Left kidney (tissue), 2 donors: ENCODE results near the gene CD109. TPM values are rescaled to one million over a fixed set of nuclear protein-coding genes. Genes with fewer than 3 reads are reported as not detected.
"Not testable (repeated sequence)": the region's sequence is repeated elsewhere in the genome, so short reads cannot be mapped to it uniquely, and the experiment has no call there.

Experiments used
- DNase-seq: peaks from one replicate; pipeline ENCODE4 v3.0.0-alpha.2; 2013
- polyA plus RNA-seq: library from polyadenylated mRNA; unstranded; fragments of 120-200 nt; gene quantifications from one replicate; pipeline ENCODE4 v1.2.1, GENCODE V29; 2013; ENCODE audit not compliant: insufficient read length

Gene CD109
- polyA plus RNA-seq, 1 donor = 15.2 TPM

- no peak for DNase-seq
Observed at GRCh38 chr6:73784726-73785505, 88.9 kb downstream of the CD109 start.

- DNase-seq = no peak
Observed at GRCh38 chr6:73790574-73790973, 94.6 kb downstream of the CD109 start.

- no peak for DNase-seq
Observed at GRCh38 chr6:73791336-73791735, 95.3 kb downstream of the CD109 start.

- DNase-seq = no peak
Observed at GRCh38 chr6:73792738-73793137, 96.7 kb downstream of the CD109 start.

- no peak for DNase-seq
Observed at GRCh38 chr6:73796881-73797280, 100.9 kb downstream of the CD109 start.

- no peak for DNase-seq
Observed at GRCh38 chr6:73797861-73798260, 101.9 kb downstream of the CD109 start.

- DNase-seq = no peak
Observed at GRCh38 chr6:73798592-73798991, 102.6 kb downstream of the CD109 start.

GRCh38 chr6:73800997-73801396 lies 105.0 kb downstream of the CD109 start:
- DNase-seq = no peak

- DNase-seq = no peak
Observed at GRCh38 chr6:73801652-73802268, 105.8 kb downstream of the CD109 start.

GRCh38 chr6:73802366-73802765 lies 106.4 kb downstream of the CD109 start:
- DNase-seq = no peak

GRCh38 chr6:73803562-73804241 lies 107.7 kb downstream of the CD109 start:
- no peak for DNase-seq

- not testable (repeated sequence) for DNase-seq
Observed at GRCh38 chr6:73805221-73805620, 109.2 kb downstream of the CD109 start.

GRCh38 chr6:73805982-73806381 lies 110.0 kb downstream of the CD109 start:
- not testable (repeated sequence) for DNase-seq

GRCh38 chr6:73811706-73812105 lies 115.7 kb downstream of the CD109 start:
- DNase-seq = no peak

- no peak for DNase-seq
Observed at GRCh38 chr6:73817253-73817652, 121.2 kb downstream of the CD109 start.

GRCh38 chr6:73823046-73823735 lies 127.2 kb downstream of the CD109 start:
- DNase-seq = no peak

GRCh38 chr6:73823832-73824231 lies 127.8 kb downstream of the CD109 start:
- no peak for DNase-seq

GRCh38 chr6:73826571-73826970 lies 130.6 kb downstream of the CD109 start:
- no peak for DNase-seq

GRCh38 chr6:73830119-73830518 lies 134.1 kb downstream of the CD109 start:
- DNase-seq = no peak

- no peak for DNase-seq
Observed at GRCh38 chr6:73832313-73832712, 136.3 kb downstream of the CD109 start.

- not testable (repeated sequence) for DNase-seq
Observed at GRCh38 chr6:73844696-73845095, 148.7 kb downstream of the CD109 start.

- not testable (repeated sequence) for DNase-seq
Observed at GRCh38 chr6:73851048-73851447, 155.0 kb downstream of the CD109 start.
